ENCODE data around the gene TMEM40. TPM values are rescaled to one million over a fixed set of nuclear protein-coding genes. Genes with fewer than 3 reads are reported as not detected.

TMEM40 gene
- total RNA-seq, 1 donor from 2014 or later: not detected

DNA sequence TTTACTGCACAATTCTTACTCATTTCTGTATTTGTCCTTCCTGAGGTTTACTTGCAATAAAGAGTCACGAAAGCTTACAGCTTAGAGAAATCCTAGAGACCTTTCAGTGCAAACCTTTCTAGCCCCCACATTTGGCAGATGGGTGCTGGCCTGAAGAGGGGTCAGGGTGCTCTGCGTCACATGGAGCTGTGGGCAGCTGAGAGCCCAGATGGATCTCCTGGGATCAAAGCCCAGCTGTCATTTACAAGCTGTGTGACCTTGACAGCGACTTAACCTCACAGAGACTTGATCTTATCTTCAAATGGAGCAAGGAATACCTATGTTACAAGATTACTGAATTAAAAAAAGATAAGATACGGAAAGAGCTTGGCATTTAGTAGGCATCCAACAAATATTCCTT, 71.1 kb downstream of the TMEM40 start:
- Mint-ChIP-seq H3K4me1 (ENCODE audit: low read depth) (peaks cover 1% of the 10 kb centered on the region), H3K27me3 (no peaks in the 10 kb centered on the region), H3K4me3 (ENCODE audit: low read depth) (no peak overlapping the region), H3K9me3 (ENCODE audit: low read depth) (no peaks in the 10 kb centered on the region), H3K36me3 (ENCODE audit: insufficient read depth) (no peaks in the 10 kb centered on the region), H3K27ac (no peak overlapping the region)
- TF ChIP-seq, protein P1, sequence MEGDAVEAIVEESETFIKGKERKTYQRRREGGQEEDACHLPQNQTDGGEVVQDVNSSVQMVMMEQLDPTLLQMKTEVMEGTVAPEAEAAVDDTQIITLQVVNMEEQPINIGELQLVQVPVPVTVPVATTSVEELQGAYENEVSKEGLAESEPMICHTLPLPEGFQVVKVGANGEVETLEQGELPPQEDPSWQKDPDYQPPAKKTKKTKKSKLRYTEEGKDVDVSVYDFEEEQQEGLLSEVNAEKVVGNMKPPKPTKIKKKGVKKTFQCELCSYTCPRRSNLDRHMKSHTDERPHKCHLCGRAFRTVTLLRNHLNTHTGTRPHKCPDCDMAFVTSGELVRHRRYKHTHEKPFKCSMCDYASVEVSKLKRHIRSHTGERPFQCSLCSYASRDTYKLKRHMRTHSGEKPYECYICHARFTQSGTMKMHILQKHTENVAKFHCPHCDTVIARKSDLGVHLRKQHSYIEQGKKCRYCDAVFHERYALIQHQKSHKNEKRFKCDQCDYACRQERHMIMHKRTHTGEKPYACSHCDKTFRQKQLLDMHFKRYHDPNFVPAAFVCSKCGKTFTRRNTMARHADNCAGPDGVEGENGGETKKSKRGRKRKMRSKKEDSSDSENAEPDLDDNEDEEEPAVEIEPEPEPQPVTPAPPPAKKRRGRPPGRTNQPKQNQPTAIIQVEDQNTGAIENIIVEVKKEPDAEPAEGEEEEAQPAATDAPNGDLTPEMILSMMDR (IDR thresholded peaks at IDR 0.05; ENCODE audit: unreplicated experiment): no peak
- DNase-seq (ENCODE audit: low spot score, unreplicated experiment): no peak

GRCh38 chr3:12686096-12686495, 73.0 kb downstream of the TMEM40 start:
- H3K36me3 Mint-ChIP-seq (ENCODE audit: insufficient read depth): no peaks in the 10 kb centered on the region
- H3K27ac Mint-ChIP-seq: no peak overlapping the region
- H3K27me3 Mint-ChIP-seq: no peaks in the 10 kb centered on the region
- DNase-seq (ENCODE audit: low spot score, unreplicated experiment): no peak
- H3K4me1 Mint-ChIP-seq (ENCODE audit: low read depth): no peaks in the 10 kb centered on the region
- H3K4me3 Mint-ChIP-seq (ENCODE audit: low read depth): no peak overlapping the region
- TF ChIP-seq, protein P1 (IDR thresholded peaks at IDR 0.05; ENCODE audit: unreplicated experiment): no peak
- no peaks in the 10 kb centered on the region for H3K9me3 Mint-ChIP-seq (ENCODE audit: low read depth)

Other genes starting within 250 kb of the TMEM40 start
- gene MKRN2OS, start 213.8 kb downstream of the TMEM40 start, total RNA-seq: 1.7 and 2.0 TPM in 2 replicates
- 23.4 and 23.9 TPM in 2 replicates for gene MKRN2, start 202.2 kb downstream of the TMEM40 start, total RNA-seq
- 135 and 139 TPM in 2 replicates for gene RAF1, start 95.1 kb downstream of the TMEM40 start, total RNA-seq
- gene CAND2, start 37.4 kb upstream of the TMEM40 start, total RNA-seq: 7.9 and 11.0 TPM in 2 replicates
- gene RPL32, start 82.3 kb upstream of the TMEM40 start, total RNA-seq: 1,626 and 1,662 TPM in 2 replicates